ENCODE measurements around the gene PHIP.

PHIP gene

DNA sequence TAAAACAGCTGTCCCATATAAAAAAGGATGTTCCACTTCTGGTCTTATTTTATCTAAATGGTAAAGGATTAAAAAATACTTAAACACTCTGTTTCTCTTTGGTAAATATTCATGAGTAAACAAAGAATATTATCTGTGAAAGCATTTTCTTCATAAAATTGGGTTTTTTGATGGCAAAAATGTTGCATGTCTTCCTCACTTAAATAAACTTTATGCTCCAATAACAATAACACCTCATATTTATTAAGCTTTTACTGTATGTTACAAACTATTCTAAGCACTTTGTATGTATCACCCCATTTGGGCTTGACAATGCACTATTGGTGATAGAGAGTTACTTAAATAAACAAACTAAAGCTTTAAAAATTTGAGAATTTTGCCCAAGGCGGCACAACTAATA, 91.9 kb downstream of the PHIP start:
- Histone ChIP-seq H3K4me2 (ENCODE audit: low read length) (no peak overlapping the region), H3K9me3 (ENCODE audit: control insufficient read depth, low read length) (no peaks in the 10 kb centered on the region), H3K27me3 (ENCODE audit: control insufficient read depth, insufficient read depth, low read length) (no peaks in the 10 kb centered on the region), H2AFZ (no peak overlapping the region), H3K9ac (no peak overlapping the region), H3K27ac (no peak overlapping the region), H3K79me2 (no peaks in the 10 kb centered on the region), H3K4me3 (ENCODE audit: low read depth, low read length) (no peak overlapping the region), H3K4me1 (peaks cover 3% of the 10 kb centered on the region), H3K36me3 (ENCODE audit: control insufficient read depth, insufficient read depth, low read length) (no peaks in the 10 kb centered on the region)
- TF ChIP-seq, protein P1, sequence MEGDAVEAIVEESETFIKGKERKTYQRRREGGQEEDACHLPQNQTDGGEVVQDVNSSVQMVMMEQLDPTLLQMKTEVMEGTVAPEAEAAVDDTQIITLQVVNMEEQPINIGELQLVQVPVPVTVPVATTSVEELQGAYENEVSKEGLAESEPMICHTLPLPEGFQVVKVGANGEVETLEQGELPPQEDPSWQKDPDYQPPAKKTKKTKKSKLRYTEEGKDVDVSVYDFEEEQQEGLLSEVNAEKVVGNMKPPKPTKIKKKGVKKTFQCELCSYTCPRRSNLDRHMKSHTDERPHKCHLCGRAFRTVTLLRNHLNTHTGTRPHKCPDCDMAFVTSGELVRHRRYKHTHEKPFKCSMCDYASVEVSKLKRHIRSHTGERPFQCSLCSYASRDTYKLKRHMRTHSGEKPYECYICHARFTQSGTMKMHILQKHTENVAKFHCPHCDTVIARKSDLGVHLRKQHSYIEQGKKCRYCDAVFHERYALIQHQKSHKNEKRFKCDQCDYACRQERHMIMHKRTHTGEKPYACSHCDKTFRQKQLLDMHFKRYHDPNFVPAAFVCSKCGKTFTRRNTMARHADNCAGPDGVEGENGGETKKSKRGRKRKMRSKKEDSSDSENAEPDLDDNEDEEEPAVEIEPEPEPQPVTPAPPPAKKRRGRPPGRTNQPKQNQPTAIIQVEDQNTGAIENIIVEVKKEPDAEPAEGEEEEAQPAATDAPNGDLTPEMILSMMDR (IDR thresholded peaks at IDR 0.05): no peak

DNA sequence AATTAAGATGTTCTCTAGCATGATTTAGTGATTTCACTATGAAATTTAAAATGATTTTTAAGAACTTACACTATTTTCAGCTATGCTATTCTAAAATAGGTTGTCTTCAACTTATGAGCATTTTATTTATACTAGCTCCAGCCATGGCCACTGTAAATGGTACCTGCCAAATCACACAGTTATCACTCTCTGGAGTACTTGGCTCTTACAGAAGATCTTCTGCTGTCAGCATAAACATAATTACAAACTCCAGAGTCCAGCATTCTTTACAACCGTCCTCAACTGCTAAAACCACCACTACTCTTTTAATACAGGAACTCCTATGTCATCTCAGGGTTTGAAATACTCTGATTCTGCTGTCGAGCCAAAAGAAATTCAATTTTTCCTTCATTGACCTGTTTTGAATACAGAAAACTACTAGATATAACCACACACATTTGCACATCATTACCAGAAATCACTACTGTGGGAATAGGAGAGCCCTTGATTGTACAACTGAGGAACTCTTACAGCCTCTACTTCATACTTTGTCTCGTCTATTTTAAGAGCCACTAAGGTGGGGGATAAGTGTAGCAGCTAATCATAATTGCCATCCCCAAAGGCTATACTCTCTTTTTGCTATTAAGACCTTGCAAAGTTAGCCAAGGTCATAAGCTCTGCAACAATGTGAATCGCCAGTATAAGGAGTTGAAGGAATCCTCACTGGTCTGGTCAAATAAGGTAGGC, 93.7 kb downstream of the PHIP start:
- no peaks in the 10 kb centered on the region for H3K79me2 ChIP-seq
- no peak overlapping the region for H3K9ac ChIP-seq
- no peak overlapping the region for H2AFZ ChIP-seq
- no peaks in the 10 kb centered on the region for H3K27me3 ChIP-seq (ENCODE audit: control insufficient read depth, insufficient read depth, low read length)
- TF ChIP-seq, protein P1 (IDR thresholded peaks at IDR 0.05): no peak
- H3K9me3 ChIP-seq (ENCODE audit: control insufficient read depth, low read length): no peaks in the 10 kb centered on the region
- H3K4me2 ChIP-seq (ENCODE audit: low read length): no peak overlapping the region
- H3K4me1 ChIP-seq: no peaks in the 10 kb centered on the region
- H3K36me3 ChIP-seq (ENCODE audit: control insufficient read depth, insufficient read depth, low read length): no peaks in the 10 kb centered on the region
- no peak overlapping the region for H3K4me3 ChIP-seq (ENCODE audit: low read depth, low read length)
- no peak overlapping the region for H3K27ac ChIP-seq

DNA sequence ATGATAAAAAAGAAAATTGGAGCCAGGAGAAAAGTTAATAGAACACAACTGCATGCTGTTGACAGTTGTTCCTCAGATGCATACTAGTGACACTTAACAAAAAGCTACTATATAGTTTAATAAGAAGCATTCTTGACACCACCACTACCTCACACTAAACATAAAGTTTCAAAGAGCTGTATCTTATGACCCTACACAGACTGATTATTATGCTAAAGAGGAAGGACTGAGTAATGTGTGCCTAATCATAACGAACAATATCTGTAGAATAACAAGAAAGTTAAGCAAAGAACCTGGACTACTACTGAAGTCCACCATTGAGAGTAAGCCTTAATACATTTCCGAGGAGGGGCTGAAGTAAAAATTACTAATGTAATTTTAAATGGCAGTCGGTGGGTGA, 110.9 kb downstream of the PHIP start:
- no peaks in the 10 kb centered on the region for H3K4me1 ChIP-seq
- H3K4me2 ChIP-seq (ENCODE audit: low read length): no peak overlapping the region
- H3K27me3 ChIP-seq (ENCODE audit: control insufficient read depth, insufficient read depth, low read length): no peaks in the 10 kb centered on the region
- no peak overlapping the region for H3K9ac ChIP-seq
- no peaks in the 10 kb centered on the region for H3K9me3 ChIP-seq (ENCODE audit: control insufficient read depth, low read length)
- H3K27ac ChIP-seq: no peak overlapping the region
- TF ChIP-seq, protein P1 (IDR thresholded peaks at IDR 0.05): no peak
- H3K79me2 ChIP-seq: no peaks in the 10 kb centered on the region
- H3K4me3 ChIP-seq (ENCODE audit: low read depth, low read length): no peak overlapping the region
- no peaks in the 10 kb centered on the region for H3K36me3 ChIP-seq (ENCODE audit: control insufficient read depth, insufficient read depth, low read length)
- no peak overlapping the region for H2AFZ ChIP-seq

DNA sequence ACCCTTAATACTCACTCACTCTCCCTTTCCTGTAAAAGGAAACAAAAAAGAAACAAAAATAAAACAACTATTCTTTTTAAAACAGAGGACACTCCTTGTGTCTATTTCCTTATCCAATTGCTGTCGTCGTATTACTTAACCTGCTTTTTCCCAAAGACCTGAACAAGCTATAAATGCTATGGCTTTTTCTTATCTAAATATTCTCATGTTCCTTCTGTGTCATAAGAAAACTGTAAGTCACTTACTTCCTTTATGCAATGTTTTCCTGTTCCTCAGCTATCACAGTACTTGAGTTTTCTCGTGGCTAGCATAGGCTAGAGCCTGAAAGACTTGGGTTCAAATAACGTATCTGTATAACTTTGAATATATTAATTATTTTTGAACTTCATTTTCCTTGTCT, 111.5 kb downstream of the PHIP start:
- H3K9me3 ChIP-seq (ENCODE audit: control insufficient read depth, low read length): no peaks in the 10 kb centered on the region
- TF ChIP-seq, protein P1 (IDR thresholded peaks at IDR 0.05): no peak
- no peak overlapping the region for H2AFZ ChIP-seq
- H3K27me3 ChIP-seq (ENCODE audit: control insufficient read depth, insufficient read depth, low read length): no peaks in the 10 kb centered on the region
- no peaks in the 10 kb centered on the region for H3K36me3 ChIP-seq (ENCODE audit: control insufficient read depth, insufficient read depth, low read length)
- no peak overlapping the region for H3K4me2 ChIP-seq (ENCODE audit: low read length)
- H3K4me3 ChIP-seq (ENCODE audit: low read depth, low read length): no peak overlapping the region
- H3K27ac ChIP-seq: no peak overlapping the region
- no peaks in the 10 kb centered on the region for H3K79me2 ChIP-seq
- no peak overlapping the region for H3K9ac ChIP-seq
- no peaks in the 10 kb centered on the region for H3K4me1 ChIP-seq

DNA sequence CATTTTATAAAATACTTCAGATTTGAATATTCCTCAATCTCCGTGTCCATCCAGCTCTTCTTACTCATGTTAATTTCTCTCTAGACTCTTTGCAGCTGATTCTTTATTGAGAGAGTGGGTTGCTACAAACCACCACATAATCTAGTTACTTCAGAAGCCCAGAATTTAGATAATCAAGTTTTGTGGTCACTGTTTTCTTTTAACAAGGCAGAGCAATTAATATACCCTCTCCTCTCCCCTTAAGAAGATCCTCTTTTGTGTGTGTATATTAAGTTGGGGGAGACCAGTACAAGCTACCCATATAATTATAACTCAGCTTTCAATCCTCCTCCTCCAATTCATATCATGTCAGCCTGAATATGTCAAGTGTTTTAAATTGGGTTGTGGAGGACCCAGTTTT, 115.6 kb downstream of the PHIP start:
- Histone ChIP-seq H3K79me2 (no peaks in the 10 kb centered on the region), H3K27ac (no peak overlapping the region), H3K27me3 (ENCODE audit: control insufficient read depth, insufficient read depth, low read length) (no peaks in the 10 kb centered on the region), H3K4me1 (no peaks in the 10 kb centered on the region), H3K4me2 (ENCODE audit: low read length) (no peak overlapping the region), H3K36me3 (ENCODE audit: control insufficient read depth, insufficient read depth, low read length) (no peaks in the 10 kb centered on the region), H3K4me3 (ENCODE audit: low read depth, low read length) (no peak overlapping the region), H3K9me3 (ENCODE audit: control insufficient read depth, low read length) (no peaks in the 10 kb centered on the region), H2AFZ (no peak overlapping the region), H3K9ac (no peak overlapping the region)
- TF ChIP-seq, protein P1 (IDR thresholded peaks at IDR 0.05): no peak

Measured in parathyroid adenoma (tissue), 2 donors.